Endothelial cell of umbilical vein (primary cell): ENCODE data around the gene EXOC6B. TPM values are rescaled to one million over a fixed set of nuclear protein-coding genes. Genes with fewer than 3 reads are reported as not detected.

ENCODE experiments used
- BruUV-seq: library from RNA; stranded (reverse); fragments of 400-500 nt; replicated peaks from 2 replicates; lab custom pipeline; 2021; lab: Mats Ljungman, UMichigan
- CTCF ChIA-PET: fragments of 300-600, 350-600 bp; sonication (Branson Sonifier 250); formaldehyde crosslinking; loops from one replicate; lab custom pipeline; 2021; ENCODE audit warnings: antibody characterized with exemption, inconsistent platforms; lab: Charles Lee
- POLR2A ChIA-PET: fragments of 300-600, 350-600 bp; sonication (Branson Sonifier 250); formaldehyde crosslinking; loops from one replicate; lab custom pipeline; 2021; ENCODE audit warnings: antibody characterized with exemption, inconsistent platforms; lab: Charles Lee
- DNase-seq: peaks from one replicate; pipeline ENCODE4 v3.0.0-alpha.2; 2011; ENCODE audit warnings: low read depth, low spot score
- FAIRE-seq: peaks from 2 replicates; lab custom pipeline; 2011; peaks lifted over from hg19 to GRCh38; lab: Jason Lieb, UNC
- H2AFZ ChIP-seq: 2 replicates; pipeline ENCODE4 v1.6.0; 2012; ENCODE audit warnings: low read depth, low read length, control low read depth, inconsistent platforms
- H3K27ac ChIP-seq: 2 replicates; pipeline ENCODE4 v1.5.1; 2011; ENCODE audit warnings: low read depth, mild to moderate bottlenecking, control low read depth, low read length, moderate library complexity; ENCODE audit not compliant: insufficient read depth
- H3K27me3 ChIP-seq, 2 experiments: 2 replicates each; pipeline versions ENCODE4 v1.6.0 to v1.6.1; 2011; ENCODE audit warnings: low read length in 2 of 2, mixed read lengths in 1 of 2; ENCODE audit not compliant: control insufficient read depth in 2 of 2, insufficient read depth in 2 of 2
- H3K36me3 ChIP-seq, 2 experiments: 2 replicates in 1 of 2; 3 replicates in 1 of 2; pipeline ENCODE4 v1.5.1; 2011; ENCODE audit warnings: low read length in 2 of 2, mild to moderate bottlenecking in 1 of 2, moderate library complexity in 1 of 2; ENCODE audit not compliant: control insufficient read depth in 2 of 2, insufficient read depth in 2 of 2; ENCODE audit errors: extremely low read depth in 1 of 2
- H3K4me1 ChIP-seq: 3 replicates; pipeline ENCODE4 v1.5.1; 2011; ENCODE audit warnings: mild to moderate bottlenecking, low read length; ENCODE audit not compliant: control insufficient read depth, insufficient read depth; ENCODE audit errors: extremely low read depth
- H3K4me2 ChIP-seq: 2 replicates; pipeline ENCODE4 v1.6.1; 2011; ENCODE audit warnings: low read length, control low read depth, mixed read lengths; ENCODE audit not compliant: insufficient read depth
- H3K4me3 ChIP-seq, 3 experiments: fragments of 200-600 bp in 1 of 3; sonication (generic), shearing (Covaris generic) in 1 of 3; replicated peaks in 1 of 3; 2 replicates each; pipeline ENCODE4 v1.5.1; 2011 to 2016; ENCODE audit warnings: control low read depth in 3 of 3, low read length in 3 of 3, mild to moderate bottlenecking in 2 of 3, inconsistent platforms in 1 of 3, low read depth in 1 of 3, moderate library complexity in 1 of 3; ENCODE audit not compliant: insufficient read depth in 1 of 3
- H3K79me2 ChIP-seq: 2 replicates; pipeline ENCODE4 v1.6.0; 2012; ENCODE audit warnings: low read length, inconsistent platforms; ENCODE audit not compliant: control insufficient read depth, insufficient read depth
- H3K9ac ChIP-seq: replicated peaks from 2 replicates; pipeline ENCODE3; 2011; ENCODE audit warnings: low read length, control low read depth; ENCODE audit not compliant: insufficient read depth; ENCODE audit errors: extremely low read depth
- H3K9me1 ChIP-seq: replicated peaks from 3 replicates; pipeline ENCODE4 v1.6.0; 2011; ENCODE audit warnings: mild to moderate bottlenecking, low read length; ENCODE audit not compliant: control insufficient read depth, insufficient read depth; ENCODE audit errors: extremely low read depth
- H3K9me3 ChIP-seq: replicated peaks from 2 replicates; pipeline ENCODE4 v1.5.1; 2012; ENCODE audit warnings: low read length, inconsistent platforms; ENCODE audit not compliant: control insufficient read depth, insufficient read depth
- H4K20me1 ChIP-seq: replicated peaks from 2 replicates; pipeline ENCODE3; 2011; ENCODE audit warnings: mild to moderate bottlenecking, low read length; ENCODE audit not compliant: control insufficient read depth, insufficient read depth; ENCODE audit errors: extremely low read depth
- EZH2 ChIP-seq: IDR thresholded peaks from 2 replicates; pipeline ENCODE4 v1.6.1; 2012; ENCODE audit warnings: borderline replicate concordance, low read depth, mild to moderate bottlenecking, moderate library complexity, low read length, inconsistent platforms; ENCODE audit not compliant: severe bottlenecking
- FOS ChIP-seq: IDR thresholded peaks from 2 replicates; pipeline ENCODE4 v1.6.1; 2011; ENCODE audit warnings: mild to moderate bottlenecking, low read length, moderate library complexity, borderline replicate concordance; ENCODE audit not compliant: insufficient read depth
- GATA2 ChIP-seq: IDR thresholded peaks from 2 replicates; pipeline ENCODE4 v1.7.0; 2011; ENCODE audit warnings: low read depth, mild to moderate bottlenecking, moderate library complexity, mixed read lengths, low read length; ENCODE audit not compliant: insufficient read length, insufficient read depth
- JUN ChIP-seq: IDR thresholded peaks from 2 replicates; pipeline ENCODE4 v1.6.1; 2011; ENCODE audit warnings: borderline replicate concordance, low read depth; ENCODE audit not compliant: insufficient read length, insufficient read depth
- MYC ChIP-seq: IDR thresholded peaks from one replicate; pipeline ENCODE4 v1.6.1; 2011; ENCODE audit warnings: mild to moderate bottlenecking, low read depth, low read length
- POLR2A ChIP-seq: IDR thresholded peaks from 2 replicates; pipeline ENCODE4 v1.6.1; 2012; ENCODE audit warnings: low read depth, mild to moderate bottlenecking, control low read depth, low read length
- POLR2AphosphoS5 ChIP-seq: IDR thresholded peaks from 2 replicates; pipeline ENCODE4 v1.6.1; 2012; ENCODE audit warnings: low read depth, mild to moderate bottlenecking, control low read depth, low read length, moderate library complexity; ENCODE audit not compliant: insufficient read depth
- dilution Hi-C: fragments of 300-500 bp; cut with MboI; formaldehyde crosslinking; loops from one replicate; pipeline ENCODE4 v1.15.0; 2019; ENCODE audit warnings: low sequenced_read_pairs; ENCODE audit not compliant: extremely low pct_ligation_motif_present
- intact Hi-C: fragments of 100-400 bp; cut with micrococcal nuclease; formaldehyde crosslinking; loops from one replicate; pipeline ENCODE4 v1.10.0; 2022
- polyA plus RNA-seq, 4 experiments: library from polyadenylated mRNA; depleted of rRNA in 3 of 4; stranded (reverse) in 3 of 4; unstranded in 1 of 4; fragments of >200 nt; gene quantifications; 2 replicates each; pipeline versions ENCODE4 v1.2.1 to v1.2.3, GENCODE V29; 2011 to 2012; ENCODE audit warnings: missing spikeins in 1 of 4
- total RNA-seq: library from RNA; stranded (reverse); gene quantifications from 2 replicates; pipeline ENCODE4 v1.2.3, GENCODE V29; 2021
- TF ChIP-seq, protein P1 (sequence below): IDR thresholded peaks from 2 replicates; pipeline ENCODE4 v1.6.1; 2011; ENCODE audit not compliant: insufficient read depth, insufficient read length
- TF ChIP-seq, protein P2 (sequence below), 2 donors: IDR thresholded peaks; 1 replicate in 1 of 2; 2 replicates in 1 of 2; pipeline ENCODE4 v1.5.1; 2011; ENCODE audit warnings: low read length in 2 of 2, mild to moderate bottlenecking in 2 of 2, moderate library complexity in 2 of 2, control low read depth in 1 of 2, inconsistent platforms in 1 of 2, low read depth in 1 of 2; ENCODE audit not compliant: insufficient read depth in 1 of 2; ENCODE audit errors: extremely low read depth in 1 of 2

Gene EXOC6B
- total and polyA plus RNA-seq, 2 donors (not counting 3 experiments of a cell fraction or from before 2014, with no cell fraction given): 10.8 to 34.8 TPM

DNA sequence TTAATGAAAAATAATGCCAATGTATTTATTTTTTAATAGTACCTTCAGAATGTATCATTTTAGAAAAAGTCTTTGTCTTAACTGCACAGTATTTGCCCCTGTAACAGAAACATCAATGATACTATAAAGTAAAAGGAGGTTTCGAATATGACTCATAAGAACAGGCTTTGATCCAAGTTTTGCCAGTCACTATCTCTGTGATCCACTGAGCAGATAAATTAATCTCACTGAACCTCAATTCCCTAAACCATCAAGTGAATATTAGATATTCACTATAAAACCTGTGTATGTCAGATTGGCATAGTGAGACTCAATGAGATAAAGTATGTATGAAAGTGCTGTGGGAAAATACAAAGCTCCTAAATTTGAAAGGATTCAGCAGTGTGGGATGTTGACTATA, 292.1 kb downstream of the EXOC6B start:
- Histone ChIP-seq H2AFZ (no peak overlapping the region), H3K9me3 (no peaks in the 10 kb centered on the region), H3K27me3 (no peaks in the 10 kb centered on the region), H3K79me2 (no peaks in the 10 kb centered on the region), H3K9ac (no peak overlapping the region), H3K36me3 (no peaks in the 10 kb centered on the region), H3K4me3 (no peak overlapping the region), H3K4me1 (peaks cover 12% of the 10 kb centered on the region), H3K9me1 (no peaks in the 10 kb centered on the region), H3K27ac (no peak overlapping the region), H3K4me2 (no peak overlapping the region), H4K20me1 (no peaks in the 10 kb centered on the region)
- TF ChIP-seq GATA2 (peak; percentile 38), FOS (peak; percentile 54)
- TF ChIP-seq, protein P1, sequence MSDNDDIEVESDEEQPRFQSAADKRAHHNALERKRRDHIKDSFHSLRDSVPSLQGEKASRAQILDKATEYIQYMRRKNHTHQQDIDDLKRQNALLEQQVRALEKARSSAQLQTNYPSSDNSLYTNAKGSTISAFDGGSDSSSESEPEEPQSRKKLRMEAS: no peak
- DNase-seq (peak; percentile 65), FAIRE-seq (peak; percentile 35)
- POLR2A ChIA-PET: no interaction called here
- intact Hi-C loops: no loop called here
- dilution Hi-C loops: no loop called here
- no TSS peak for BruUV-seq
- CTCF ChIA-PET: interaction anchor here (0.9 to 1.2 kb wide), 2 partner anchors 28 to 208 kb away, joined by 3 to 6 read pairs; no protein-coding TSS in a partner anchor

DNA sequence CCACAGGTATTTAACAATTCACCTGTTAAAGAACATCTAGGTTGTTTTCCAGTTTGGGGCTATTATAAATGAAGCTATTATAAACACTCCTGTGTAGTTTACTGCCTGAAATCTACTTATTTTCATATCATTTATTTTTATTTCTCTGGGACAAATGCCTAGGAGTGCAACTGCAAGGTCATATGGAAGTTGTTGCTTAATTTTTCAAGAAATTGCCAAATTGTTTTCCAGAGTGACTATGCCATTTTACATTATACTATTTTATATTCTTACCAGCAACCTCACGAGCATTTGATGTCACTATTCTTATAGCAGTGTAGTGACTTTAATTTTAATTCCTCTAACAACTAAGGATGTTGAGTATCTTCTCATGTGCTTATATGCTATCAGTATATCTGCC, 298.4 kb downstream of the EXOC6B start:
- BruUV-seq: no TSS peak
- dilution Hi-C loops (no loop called here), intact Hi-C loops (no loop called here)
- no peaks in the 10 kb centered on the region for H4K20me1 ChIP-seq
- H3K27me3 ChIP-seq: no peaks in the 10 kb centered on the region
- TF ChIP-seq, protein P2, sequence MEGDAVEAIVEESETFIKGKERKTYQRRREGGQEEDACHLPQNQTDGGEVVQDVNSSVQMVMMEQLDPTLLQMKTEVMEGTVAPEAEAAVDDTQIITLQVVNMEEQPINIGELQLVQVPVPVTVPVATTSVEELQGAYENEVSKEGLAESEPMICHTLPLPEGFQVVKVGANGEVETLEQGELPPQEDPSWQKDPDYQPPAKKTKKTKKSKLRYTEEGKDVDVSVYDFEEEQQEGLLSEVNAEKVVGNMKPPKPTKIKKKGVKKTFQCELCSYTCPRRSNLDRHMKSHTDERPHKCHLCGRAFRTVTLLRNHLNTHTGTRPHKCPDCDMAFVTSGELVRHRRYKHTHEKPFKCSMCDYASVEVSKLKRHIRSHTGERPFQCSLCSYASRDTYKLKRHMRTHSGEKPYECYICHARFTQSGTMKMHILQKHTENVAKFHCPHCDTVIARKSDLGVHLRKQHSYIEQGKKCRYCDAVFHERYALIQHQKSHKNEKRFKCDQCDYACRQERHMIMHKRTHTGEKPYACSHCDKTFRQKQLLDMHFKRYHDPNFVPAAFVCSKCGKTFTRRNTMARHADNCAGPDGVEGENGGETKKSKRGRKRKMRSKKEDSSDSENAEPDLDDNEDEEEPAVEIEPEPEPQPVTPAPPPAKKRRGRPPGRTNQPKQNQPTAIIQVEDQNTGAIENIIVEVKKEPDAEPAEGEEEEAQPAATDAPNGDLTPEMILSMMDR (IDR thresholded peaks at IDR 0.05; ENCODE audit: extremely low read depth in 1 of 2, insufficient read depth in 1 of 2, low read depth in 1 of 2, low read length in 2 of 2): no peak
- TF ChIP-seq POLR2A: no peak
- TF ChIP-seq MYC: no peak
- TF ChIP-seq JUN: no peak
- TF ChIP-seq, protein P1: no peak
- no peak for TF ChIP-seq GATA2
- no peak for TF ChIP-seq EZH2
- TF ChIP-seq FOS: no peak
- TF ChIP-seq POLR2AphosphoS5: no peak
- H3K9ac ChIP-seq: no peak overlapping the region
- POLR2A ChIA-PET: no interaction called here
- FAIRE-seq (no peak), DNase-seq (peak; percentile 6)
- no peak overlapping the region for H3K4me3 ChIP-seq
- peaks cover 7% of the 10 kb centered on the region for H3K4me1 ChIP-seq
- no peaks in the 10 kb centered on the region for H3K79me2 ChIP-seq
- no peaks in the 10 kb centered on the region for H3K36me3 ChIP-seq
- H3K4me2 ChIP-seq: peak overlapping the region; percentile 31
- H3K27ac ChIP-seq: no peak overlapping the region
- no peaks in the 10 kb centered on the region for H3K9me3 ChIP-seq
- no peaks in the 10 kb centered on the region for H3K9me1 ChIP-seq
- no peak overlapping the region for H2AFZ ChIP-seq
- CTCF ChIA-PET: interaction anchor here (0.8 kb wide), 1 partner anchor 52 kb away, joined by 3 read pairs; no protein-coding TSS in a partner anchor
